CD4-positive, alpha-beta T cell treated with Interferon alpha-2 for 1 hour (primary cell): ENCODE data around the gene SCAF8.

Experiments
- DNase-seq, 2 donors: peaks; one replicate each; pipeline ENCODE4 v3.0.0-alpha.2; 2020 to 2022

SCAF8 gene

DNA sequence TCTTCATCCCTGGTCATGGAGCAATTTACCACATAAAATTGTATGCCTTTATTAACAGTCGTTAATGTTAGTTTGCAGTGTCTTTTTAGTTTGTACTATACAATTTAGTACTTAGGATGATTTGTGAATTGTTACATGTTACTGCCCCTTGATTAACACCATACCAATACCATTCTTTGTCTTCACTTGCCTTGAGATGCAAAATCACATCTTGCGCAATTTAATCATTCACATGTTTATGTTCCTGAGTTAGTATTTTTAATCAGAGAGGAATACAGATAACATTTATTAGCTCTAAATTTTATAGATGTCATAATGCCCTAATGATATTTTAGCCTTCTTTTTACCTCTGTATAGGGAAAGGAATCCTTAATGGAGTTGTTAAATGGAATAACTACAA lies 114.1 kb downstream of the SCAF8 start:
- DNase-seq = no peak

DNA sequence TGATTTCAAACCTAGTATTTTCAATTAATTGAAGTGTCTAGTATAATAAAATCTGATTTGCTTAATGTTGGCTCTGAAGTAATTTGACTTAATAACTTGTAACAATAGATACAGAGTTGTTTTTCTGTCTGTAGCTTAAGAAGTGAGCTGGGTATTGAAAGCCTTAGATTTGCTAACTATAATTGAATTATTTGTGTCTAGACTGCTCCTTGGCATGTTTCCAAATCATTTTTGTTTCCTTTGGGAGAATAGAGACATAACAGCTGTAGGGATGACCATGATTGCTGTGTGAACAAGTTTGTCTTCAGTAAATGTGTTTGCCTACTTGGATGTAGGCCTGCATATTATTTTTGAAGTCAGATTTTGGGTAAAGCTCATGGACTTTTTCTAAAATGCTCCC lies 115.4 kb downstream of the SCAF8 start:
- DNase-seq = no peak

DNA sequence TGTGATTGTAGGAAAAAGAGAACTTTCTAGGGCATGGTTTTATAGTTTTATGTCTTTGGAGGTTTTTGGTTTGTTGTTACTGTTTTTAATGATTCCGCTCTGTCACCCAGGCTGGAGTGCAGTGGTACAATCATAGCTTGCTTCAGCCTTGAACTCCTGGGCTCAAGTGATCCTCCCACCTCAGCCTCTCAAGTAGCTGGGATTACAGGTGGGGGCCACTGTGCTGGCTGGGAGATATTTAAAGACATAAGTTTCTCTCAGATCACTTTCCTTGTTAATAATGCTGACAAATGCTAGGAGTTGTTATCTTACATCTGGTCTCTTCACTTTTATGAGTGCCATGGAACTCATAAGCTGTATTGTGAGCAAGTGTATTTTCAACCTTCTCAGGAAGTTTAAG lies 116.3 kb downstream of the SCAF8 start:
- no peak for DNase-seq

DNA sequence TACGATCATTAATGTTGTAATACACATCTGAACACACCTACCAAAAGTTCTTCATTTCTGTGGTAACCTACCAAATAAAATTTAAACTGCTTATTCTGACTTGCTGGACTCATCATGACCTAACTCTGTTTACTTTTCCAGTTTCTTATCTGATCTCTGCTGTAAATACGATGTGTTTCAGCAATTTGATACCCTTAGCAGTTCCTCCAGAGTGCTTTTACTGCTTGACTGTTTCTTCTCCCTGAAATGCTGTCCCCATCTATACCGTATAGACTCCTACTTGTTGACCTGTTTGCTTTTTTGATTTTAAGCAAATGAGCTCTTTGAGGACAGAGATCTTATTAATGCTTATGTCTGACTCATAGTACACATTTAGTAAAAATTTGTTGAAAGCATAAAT lies 119.5 kb downstream of the SCAF8 start:
- no peak for DNase-seq

DNA sequence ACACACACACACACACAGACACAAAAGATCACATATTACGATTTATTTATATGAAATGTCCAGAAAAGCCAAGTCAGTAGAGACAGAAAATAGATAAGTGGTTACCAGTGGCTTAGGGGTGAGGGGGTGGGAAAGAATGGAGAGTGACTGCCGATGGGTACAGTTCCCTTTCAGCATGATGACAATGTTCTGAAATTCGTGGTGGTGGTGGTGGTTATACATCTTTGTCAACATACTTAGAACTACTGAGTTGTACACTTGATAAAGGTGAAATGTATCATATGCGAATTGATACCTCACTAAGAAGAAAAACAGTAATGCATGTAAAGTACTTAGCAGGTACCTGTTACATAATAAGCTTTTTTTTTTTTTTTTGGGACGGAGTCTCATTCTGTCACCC lies 124.3 kb downstream of the SCAF8 start:
- DNase-seq = no peak

DNA sequence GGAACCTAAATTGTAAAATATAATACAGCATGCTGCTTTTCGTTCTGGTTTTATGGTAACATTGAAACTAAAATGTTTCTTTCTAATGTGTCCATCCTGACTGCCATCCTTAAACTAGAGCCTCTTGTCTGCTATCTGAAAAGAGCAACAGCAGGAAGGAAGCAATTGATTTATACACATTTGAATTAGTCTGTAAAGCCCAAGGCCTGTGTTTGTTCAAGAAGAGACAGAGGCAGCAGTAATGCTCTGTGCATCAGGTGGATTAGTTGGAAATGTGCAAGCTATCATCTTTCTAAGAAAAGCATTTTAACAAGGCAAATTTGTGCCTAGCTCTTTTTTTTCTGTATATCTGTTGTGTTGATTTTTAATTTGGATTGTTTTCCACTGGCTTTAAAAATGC lies 128.6 kb downstream of the SCAF8 start:
- no peak for DNase-seq

DNA sequence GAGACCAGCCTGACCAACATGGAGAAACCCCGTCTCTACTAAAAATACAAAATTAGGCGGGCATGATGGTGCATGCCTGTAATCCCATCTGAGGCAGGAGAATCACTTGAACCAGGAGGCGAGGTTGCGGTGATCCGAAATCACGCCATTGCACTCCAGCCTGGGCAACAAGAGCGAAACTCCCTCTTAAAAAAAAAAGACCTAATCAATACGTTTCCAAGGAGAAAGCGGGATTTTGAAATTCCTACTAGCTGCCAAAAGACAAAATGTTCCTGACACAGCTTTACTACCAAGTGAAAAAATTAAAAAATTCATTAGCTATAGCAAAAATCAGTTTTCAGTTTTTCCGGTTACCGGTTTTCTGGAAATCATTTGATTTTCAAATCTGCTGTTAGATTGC lies 129.3 kb downstream of the SCAF8 start:
- DNase-seq = no peak

DNA sequence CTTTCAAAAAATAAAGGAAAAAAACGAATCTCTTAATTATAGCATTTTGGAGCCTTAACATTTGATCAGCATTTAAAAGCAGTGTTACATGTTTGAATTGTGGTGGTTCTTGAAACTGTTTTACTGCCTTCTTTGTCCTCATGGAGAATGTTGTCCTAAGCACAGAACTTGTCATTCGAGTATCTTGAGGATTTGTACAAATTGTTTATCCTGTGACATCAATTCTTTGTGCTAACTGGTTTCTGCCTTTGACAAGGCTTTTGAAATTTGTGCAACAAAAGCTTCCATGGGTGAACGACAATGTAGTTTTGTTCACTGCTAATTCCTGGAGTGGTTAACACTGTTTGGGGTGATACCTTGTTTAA lies 130.8 kb downstream of the SCAF8 start:
- no peak for DNase-seq

DNA sequence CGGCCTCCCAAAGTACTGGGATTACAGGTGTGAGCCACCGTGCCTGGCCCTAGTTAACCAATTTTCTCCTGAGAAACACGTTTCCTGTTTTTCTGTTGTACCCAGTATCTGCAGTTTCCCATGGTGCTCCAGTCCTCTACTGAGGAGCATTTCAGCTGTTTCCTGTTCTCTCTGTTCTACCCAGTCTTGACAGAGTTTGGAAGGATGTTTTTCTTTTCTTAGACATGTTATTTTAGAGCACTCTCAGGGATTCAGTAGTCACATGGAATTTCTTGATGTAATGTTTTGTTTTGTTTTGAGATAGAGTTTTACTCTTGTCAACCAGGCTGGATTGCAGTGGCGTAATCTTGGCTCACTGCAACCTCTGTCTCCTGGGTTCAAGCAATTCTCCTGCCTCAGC lies 132.1 kb downstream of the SCAF8 start:
- DNase-seq = no peak

DNA sequence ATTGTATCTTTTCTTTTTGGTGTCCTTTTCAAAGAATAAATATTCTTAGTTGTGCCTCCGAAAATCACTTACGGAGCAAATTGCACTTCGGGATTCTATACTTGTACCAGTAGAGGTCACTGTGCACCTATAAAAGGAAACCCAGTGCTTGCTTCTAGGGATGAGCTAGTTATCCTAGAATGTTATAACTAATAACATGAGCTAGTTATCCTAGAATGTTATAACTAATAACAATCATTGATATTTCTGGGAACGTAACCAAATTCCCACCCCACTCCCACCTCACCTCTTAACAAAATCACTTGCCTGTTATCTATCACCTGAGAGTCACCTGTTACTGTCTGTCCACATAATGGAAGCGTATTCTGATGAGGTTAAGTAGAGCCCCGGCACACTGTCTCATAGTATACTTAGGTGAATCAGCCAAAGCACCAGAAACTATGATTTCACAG lies 135.0 kb downstream of the SCAF8 start:
- peak in 1 of 2 donors; percentile 38 for DNase-seq

DNA sequence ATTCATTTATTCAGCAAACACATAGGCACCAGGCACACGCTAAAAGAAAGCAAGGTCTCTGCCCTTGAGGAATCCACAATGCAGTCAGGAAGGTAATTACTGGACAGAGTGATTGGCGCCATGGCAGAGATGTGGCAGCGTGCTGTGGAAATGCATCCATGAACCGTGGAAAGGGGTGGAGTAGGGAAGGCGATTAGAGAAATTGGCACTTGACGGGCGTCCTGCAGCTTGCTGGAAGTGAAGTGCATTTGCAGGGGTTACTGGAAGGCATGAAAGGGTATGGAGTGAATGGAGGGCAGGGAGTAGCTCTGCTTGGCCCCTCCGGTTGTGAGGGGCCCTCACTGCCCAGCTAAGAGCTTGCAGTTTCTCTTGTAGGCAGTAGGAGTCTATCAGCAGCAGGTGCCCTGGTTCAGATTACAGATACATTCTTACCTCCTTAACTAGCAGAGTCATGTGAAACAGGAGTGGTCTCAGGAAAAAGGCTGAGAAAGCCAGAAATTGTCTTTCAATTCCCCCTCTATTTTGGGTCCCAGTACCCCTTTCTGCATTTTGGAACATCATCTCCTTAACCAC lies 139.4 kb downstream of the SCAF8 start:
- DNase-seq = no peak

DNA sequence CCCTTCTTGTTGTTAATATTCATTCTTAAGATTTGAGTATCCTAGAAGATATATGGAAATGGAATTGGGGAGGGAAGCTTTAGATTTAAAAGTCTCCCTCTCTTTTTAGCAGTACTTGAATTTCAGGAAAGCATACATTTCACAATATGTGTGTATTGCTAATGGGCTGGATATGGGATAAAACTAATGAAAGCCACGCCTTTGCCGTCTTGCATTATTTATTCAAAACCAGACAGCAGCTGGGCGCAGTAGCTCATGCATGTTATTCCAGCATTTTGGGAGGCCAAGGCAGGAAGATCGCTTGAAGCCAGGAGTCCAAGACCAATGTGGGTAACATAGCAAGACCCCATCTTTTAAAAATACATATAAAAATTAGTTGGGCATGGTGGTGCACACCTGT lies 140.3 kb downstream of the SCAF8 start:
- DNase-seq = no peak

DNA sequence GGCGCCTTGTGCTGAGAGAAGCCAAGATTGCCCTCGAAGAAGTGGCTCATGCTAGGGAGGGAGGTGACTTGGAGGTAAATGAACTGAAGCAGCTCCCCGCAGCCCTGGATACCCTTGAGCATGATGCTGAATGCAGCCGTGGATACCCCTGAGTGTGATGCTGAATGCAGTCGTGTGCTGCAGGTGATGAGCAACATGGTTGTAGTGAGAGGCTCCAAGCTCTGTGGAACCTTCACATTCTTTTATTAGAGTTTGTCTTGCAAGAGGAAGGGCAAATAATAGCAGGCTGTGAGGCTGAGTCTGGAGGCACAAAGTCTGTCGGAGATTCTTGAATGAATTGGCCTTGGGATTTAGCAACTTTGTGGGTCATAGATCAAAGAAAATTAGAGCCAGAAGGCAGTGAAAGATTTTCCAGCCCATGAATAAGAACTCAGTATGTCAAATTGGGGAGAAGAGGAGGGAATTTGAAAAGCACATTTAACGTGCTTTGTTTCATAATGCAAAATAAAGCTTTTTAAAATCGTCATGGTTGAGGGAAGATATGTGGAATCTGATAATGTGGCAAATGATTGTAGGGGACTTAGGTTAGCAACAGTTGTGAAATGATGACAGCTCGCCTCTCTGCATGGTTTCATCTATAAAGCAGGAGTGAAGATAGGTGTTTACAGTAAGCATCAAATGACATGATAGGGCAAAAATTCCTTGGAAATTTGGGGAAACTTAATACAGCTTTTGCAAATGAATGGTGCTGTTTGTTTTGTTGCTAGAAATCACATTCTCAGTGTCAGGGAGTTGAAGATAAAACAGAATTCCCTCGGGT lies 141.8 kb downstream of the SCAF8 start:
- no peak for DNase-seq

DNA sequence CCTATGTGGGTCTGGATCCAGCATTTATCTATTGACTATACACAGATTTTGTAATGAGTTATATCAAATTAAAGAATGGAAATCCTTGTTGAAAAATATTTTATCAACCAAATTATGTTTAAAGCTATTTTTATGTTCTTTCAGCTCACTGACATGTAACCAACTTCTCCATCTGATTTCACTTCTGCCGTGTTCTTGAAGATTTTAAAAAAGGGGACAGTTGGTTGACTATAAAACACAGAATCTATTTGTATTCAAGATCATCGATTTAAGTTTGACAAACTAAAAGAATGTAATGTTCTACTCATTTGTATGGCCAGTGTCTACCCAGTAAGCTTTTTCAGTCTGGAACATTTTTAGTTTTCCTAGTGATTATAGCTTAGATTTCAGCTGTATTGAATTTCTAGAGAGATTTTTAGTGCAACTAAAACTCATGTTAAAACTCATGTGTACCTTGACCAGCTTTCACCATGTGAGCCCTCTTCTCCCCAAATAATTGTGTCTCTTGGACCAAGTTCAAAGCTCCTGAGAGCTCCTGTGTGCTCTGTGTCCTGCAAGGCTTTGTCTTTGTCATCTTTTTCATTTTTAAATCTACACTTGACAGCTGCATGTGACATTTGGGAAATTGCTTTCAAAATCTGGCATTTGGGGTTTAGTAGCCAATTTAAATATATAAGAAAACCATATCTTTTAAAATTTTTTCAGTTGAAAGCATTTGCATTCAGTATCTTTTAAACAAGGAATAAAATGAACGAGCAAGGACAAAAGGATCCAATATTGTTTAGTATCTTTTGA lies 143.5 kb downstream of the SCAF8 start:
- no peak for DNase-seq

DNA sequence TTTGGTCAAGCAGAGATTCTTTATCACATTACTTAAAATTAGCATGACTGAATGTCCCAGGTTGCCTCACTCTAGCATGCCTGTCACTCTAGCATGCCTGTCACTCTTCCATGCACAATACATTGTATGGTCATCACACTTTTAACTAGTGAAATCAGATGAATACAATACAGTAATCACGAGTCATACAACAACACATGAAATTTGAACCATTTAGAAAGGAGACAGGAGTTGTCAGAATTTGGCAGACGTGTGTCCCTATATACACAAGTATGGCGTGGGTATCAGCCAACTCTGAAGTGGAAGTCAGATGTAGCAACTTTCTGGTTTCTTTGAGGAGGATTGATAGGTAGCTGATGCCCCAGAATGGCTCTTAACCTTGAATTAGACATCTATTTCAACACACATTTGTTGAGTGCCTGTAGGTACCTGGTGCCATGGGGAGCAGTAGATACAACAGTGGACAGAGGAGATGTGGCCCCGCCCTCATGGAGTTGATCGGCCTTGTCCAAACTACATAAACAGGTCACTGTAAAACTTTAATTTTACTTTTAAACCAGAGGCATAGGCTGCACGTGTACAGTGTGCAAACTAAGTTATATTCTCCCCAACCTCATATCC lies 145.8 kb downstream of the SCAF8 start:
- DNase-seq = no peak

DNA sequence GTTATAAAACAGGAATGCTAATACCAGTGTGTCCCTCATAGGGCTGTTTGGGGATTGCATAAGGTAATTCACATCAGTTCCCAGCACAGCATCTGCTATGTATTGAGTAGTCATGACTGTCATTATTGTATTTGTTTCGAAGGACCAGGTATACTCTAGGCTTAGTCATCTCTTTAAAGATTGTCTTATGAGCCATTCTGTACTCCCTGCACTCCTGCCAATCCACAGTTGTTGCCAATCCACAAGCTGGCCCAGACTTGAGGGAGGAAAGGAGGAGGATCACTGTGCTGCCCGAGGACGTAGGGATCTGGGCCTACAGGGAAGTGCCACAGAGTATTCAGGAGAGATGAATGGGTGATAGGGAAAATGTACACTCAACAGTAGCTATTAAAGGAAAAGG lies 148.9 kb downstream of the SCAF8 start:
- DNase-seq = no peak
